PC-3 (cell line): ENCODE measurements around the gene OSMR.

Experiments
- EZH2 ChIP-seq: fragments of 300-600 bp; sonication (generic); IDR thresholded peaks from one replicate; pipeline ENCODE4 v1.6.1; 2017; ENCODE audit warnings: antibody characterized with exemption, mild to moderate bottlenecking, low read length; ENCODE audit not compliant: unreplicated experiment
- EZH2phosphoT487 ChIP-seq: fragments of 300-600 bp; sonication (generic); IDR thresholded peaks from 2 replicates; pipeline ENCODE4 v1.6.1; 2018; ENCODE audit warnings: mild to moderate bottlenecking, antibody characterized with exemption, low read length, borderline replicate concordance
- TF ChIP-seq, protein P1 (sequence below): fragments of 300-600 bp; sonication (generic); conservative IDR thresholded peaks from 2 replicates; pipeline ENCODE4 v1.5.1; 2017; ENCODE audit warnings: antibody characterized with exemption, low read depth, mild to moderate bottlenecking, low read length

DNA sequence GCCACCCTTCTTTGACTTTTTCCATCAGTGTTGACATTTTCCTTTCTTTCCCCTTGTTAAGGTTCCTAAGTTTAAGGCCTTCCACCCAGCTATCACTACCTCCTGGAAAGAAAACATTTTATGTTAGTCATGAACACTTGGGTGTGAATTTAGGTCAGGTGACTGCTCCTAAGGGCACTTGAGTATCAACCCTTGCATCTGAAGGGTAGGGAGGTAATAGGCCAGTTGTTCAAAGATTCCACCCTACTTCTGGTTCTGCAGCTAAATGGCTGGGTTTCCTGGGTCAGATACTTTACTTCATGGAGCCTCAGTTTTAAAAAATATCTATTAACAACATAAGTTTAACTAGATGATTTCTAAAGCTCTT is 49.1 kb upstream of the OSMR start:
- TF ChIP-seq, protein P1, sequence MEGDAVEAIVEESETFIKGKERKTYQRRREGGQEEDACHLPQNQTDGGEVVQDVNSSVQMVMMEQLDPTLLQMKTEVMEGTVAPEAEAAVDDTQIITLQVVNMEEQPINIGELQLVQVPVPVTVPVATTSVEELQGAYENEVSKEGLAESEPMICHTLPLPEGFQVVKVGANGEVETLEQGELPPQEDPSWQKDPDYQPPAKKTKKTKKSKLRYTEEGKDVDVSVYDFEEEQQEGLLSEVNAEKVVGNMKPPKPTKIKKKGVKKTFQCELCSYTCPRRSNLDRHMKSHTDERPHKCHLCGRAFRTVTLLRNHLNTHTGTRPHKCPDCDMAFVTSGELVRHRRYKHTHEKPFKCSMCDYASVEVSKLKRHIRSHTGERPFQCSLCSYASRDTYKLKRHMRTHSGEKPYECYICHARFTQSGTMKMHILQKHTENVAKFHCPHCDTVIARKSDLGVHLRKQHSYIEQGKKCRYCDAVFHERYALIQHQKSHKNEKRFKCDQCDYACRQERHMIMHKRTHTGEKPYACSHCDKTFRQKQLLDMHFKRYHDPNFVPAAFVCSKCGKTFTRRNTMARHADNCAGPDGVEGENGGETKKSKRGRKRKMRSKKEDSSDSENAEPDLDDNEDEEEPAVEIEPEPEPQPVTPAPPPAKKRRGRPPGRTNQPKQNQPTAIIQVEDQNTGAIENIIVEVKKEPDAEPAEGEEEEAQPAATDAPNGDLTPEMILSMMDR, result no peak
- no peak for TF ChIP-seq EZH2
- no peak for TF ChIP-seq EZH2phosphoT487
